HG03103 (cell line): Measurements from ENCODE around the gene PRR23E.

Source experiments
- ATAC-seq: cut with Tn5 transposase; IDR thresholded peaks from one replicate; pipeline ENCODE4 v1.9.1; 2021; ENCODE audit warnings: low read depth; ENCODE audit not compliant: unreplicated experiment

PRR23E gene

GRCh38 chr3:127221037-127221436, 28.1 kb downstream of the PRR23E start:
- no peak for ATAC-seq

DNA sequence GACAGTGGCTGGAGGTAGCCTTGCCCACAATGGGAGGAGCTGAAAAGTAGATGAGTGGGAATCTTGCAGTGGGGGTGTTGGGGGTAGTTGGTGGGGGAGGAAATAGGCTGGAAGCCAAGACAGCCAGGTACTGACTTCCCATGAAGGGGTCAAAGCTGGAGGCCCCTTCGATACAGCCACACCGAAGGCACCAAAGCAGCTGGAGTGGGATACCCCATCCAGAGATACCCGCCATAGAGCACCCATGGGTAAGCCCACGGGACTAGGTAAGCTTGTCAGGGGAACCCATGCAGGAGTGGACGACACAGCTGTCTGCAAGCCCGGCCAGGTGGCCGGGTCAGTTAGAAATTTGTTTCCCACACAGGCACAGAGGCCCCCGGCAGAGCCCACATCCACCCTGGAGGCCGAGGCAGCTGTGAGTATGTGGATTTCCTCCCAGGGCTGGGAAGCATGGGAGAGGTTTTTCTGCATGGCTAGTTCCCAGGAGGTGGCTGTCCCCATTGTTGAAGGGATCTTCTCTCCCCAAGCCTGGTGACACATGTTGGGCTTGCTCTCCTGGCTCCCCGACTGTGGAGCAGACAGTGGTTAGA, 28.6 kb downstream of the PRR23E start:
- ATAC-seq: no peak

- ATAC-seq: no peak
These were observed 29.2 kb downstream of the PRR23E start for GRCh38 chr3:127222163-127222562.

DNA sequence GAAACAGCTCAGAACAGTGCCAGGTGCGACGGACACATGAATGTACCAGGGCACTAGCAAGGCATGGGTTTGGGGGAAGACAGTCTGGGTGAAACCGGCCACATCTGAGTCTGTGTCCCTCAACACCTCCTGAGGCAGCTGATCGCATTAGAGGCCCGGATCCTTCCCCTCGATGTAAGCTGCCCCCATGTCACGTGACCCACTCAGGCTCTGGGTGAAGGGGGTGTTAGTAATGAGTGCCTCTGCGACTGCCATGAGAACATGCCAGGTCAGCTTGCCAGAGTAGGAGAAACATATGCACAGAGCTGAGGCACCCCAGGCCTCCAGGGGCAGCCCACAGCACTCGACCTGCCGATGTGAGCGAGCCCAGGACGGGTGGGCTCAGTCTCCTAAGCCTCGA, 29.7 kb downstream of the PRR23E start:
- no peak for ATAC-seq

DNA sequence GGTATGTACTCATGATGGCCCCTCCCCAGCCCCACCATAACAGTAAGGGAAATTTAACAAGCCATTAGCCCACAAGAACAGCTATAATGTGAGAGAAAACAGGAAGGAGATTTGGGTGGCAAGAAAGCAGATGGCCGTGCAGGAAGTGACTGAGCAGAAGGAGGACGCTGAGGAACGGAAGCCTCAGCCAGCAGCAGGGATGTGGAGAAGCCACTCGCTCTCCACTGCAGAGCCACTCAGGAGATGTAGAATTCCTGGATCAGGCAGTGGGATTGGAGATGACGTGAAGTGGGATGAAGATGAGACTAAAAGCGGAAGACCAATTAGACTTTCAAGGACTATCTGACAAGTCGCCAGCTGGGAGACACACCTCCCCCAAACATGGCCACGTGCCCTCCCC, 31.2 kb downstream of the PRR23E start:
- ATAC-seq: no peak

- no peak for ATAC-seq
These were observed 33.5 kb downstream of the PRR23E start for GRCh38 chr3:127226457-127226856.

DNA sequence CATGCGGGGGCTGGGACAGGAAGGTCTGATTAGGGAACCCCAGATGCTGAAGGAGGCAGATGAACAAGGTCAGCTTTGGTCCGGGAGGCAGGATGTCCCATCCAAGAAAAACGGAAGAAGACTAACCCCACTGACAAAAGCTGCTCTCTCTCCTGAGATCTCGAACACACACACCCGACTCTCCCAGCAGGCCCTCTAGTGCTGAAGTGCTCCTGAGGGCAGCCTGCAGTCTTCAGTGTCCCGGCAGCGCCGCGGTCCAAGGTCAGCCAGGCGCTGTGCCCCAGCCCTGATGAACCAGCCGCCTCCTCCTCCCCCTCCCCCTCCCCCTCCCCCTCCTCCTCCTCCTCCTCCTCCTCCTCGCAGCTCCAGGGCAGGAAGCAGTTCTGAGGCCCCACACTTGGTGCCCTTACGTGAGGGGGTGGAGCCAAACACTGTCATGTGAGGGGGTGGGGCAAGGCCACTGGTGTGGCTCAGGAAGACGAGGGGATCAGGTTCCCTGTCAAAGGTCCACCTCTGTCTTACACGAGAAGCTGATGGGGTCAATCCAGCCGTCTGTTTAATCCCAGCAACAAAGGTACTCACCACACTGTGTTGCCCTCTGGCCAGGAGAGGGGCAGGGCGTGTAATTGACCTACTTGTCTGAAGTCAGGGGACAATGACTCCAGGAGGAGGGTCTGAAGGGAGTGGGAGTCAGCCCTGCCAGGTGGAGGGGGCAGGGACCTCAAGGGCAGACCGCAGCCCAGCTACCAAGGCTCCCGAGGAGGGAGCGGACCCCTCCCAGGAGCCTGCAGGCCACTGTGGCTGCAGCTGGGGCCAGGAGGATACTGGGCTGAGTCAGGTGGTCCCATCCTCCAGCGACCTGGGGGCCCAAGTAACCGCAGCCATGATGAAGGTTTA, 34.3 kb downstream of the PRR23E start:
- ATAC-seq: no peak

GRCh38 chr3:127228866-127229265, 35.9 kb downstream of the PRR23E start:
- ATAC-seq: no peak

DNA sequence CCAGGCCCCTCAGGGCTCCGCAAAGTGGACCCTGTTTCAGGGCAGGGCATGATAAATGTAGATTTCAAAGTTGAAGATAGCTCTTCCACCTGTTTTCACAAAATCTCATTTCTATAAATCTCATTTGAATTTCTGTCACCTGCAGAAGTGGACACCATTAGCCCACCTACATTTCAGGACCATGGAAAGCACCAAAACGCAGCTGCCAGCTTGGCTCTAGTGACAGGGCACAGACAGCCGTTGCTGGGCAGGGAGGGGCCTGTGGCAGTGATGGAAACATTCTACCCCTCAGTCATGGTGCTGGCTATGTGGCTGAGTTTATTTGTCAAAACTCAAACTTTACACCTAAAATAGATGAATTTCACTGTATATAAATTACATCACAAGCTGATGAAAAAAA, 40.4 kb downstream of the PRR23E start:
- no peak for ATAC-seq

DNA sequence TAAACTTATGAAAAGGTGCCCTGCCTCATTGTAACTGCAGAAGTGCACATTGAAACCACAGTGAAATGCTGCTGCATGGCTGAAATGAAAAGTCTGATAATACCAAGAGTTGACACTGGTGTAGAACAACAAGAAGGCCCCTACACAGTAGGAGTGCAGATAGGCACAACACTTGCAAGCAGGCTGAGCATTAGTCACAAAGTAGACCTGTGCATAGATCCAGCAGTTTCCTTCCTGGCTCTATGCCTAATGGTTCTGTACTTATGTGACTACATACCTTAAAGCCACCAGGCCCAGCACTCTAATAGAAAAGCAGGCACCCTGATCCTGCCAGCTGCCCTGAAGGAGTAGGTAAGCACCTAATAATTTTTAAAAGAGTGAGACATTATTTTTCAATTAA, 41.8 kb downstream of the PRR23E start:
- no peak for ATAC-seq

- no peak for ATAC-seq
These were observed 42.8 kb downstream of the PRR23E start for GRCh38 chr3:127235706-127236105.

GRCh38 chr3:127237835-127238234, 44.9 kb downstream of the PRR23E start:
- ATAC-seq: no peak

DNA sequence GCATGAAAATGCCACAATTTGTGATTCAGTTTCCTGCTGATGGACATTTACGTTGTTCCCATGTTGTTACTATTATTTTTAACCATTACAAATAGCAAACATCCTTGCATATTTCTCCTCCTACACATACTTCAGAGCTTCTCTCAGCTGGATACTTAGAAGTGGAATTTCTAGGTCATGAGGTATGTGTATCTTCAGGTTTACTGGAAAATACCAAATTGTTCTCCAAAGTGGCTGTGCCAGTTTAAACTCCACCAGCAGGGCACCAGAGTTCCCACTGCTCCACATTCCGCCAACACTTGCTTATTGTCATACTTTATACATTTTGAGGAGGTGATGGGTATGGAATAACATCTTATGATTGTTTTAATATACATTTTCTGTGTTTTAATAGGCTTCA, 45.7 kb downstream of the PRR23E start:
- no peak for ATAC-seq

GRCh38 chr3:127247292-127247691, 54.4 kb downstream of the PRR23E start:
- no peak for ATAC-seq
